ENCODE results near the gene PERP.
"Not testable (repeated sequence)": the region's sequence is repeated elsewhere in the genome, so short reads cannot be mapped to it uniquely, and the experiment has no call there.

Gene PERP

GRCh38 chr6:138107078-138107751, at the start of gene PERP:
PERP (minus strand) TSS chr6:138107419; CDS start chr6:138107340, 79 bp downstream.
- DNase-seq = peak; percentile 52

GRCh38 chr6:138155443-138155842, 48.2 kb upstream of the PERP start:
- DNase-seq = no peak

- DNase-seq = no peak
Observed at GRCh38 chr6:138146544-138146943, 39.3 kb upstream of the PERP start.

- DNase-seq = no peak
Observed at GRCh38 chr6:138145402-138145801, 38.2 kb upstream of the PERP start.

GRCh38 chr6:138142806-138143205, 35.6 kb upstream of the PERP start:
- DNase-seq = no peak

- no peak for DNase-seq
Observed at GRCh38 chr6:138129190-138129589, 22.0 kb upstream of the PERP start.

- DNase-seq = no peak
Observed at GRCh38 chr6:138128096-138128495, 20.9 kb upstream of the PERP start.

GRCh38 chr6:138124096-138124495, 16.9 kb upstream of the PERP start:
- no peak for DNase-seq

GRCh38 chr6:138119976-138120375, 12.8 kb upstream of the PERP start:
- no peak for DNase-seq

GRCh38 chr6:138119229-138119628, 12.0 kb upstream of the PERP start:
- DNase-seq = not testable (repeated sequence)

- no peak for DNase-seq
Observed at GRCh38 chr6:138117376-138117914, 10.2 kb upstream of the PERP start.

GRCh38 chr6:138116661-138116999, 9.4 kb upstream of the PERP start:
- DNase-seq = no peak

GRCh38 chr6:138115877-138116660, 8.8 kb upstream of the PERP start:
- peak; percentile 67 for DNase-seq

GRCh38 chr6:138115201-138115600, 8.0 kb upstream of the PERP start:
- DNase-seq = peak; percentile 20

GRCh38 chr6:138113588-138114210, 6.5 kb upstream of the PERP start:
- no peak for DNase-seq

GRCh38 chr6:138110229-138110628, 3.0 kb upstream of the PERP start:
- no peak for DNase-seq

- DNase-seq = peak; percentile 39
Observed at GRCh38 chr6:138109042-138109997, 2.1 kb upstream of the PERP start.

GRCh38 chr6:138107752-138108592, 753 bp upstream of the PERP start:
- DNase-seq = peak; percentile 51

- DNase-seq = no peak
Observed at GRCh38 chr6:138106665-138107077, 548 bp downstream of the PERP start.

- no peak for DNase-seq
Observed at GRCh38 chr6:138105880-138106664, 1.1 kb downstream of the PERP start.

- no peak for DNase-seq
Observed at GRCh38 chr6:138105446-138105845, 1.8 kb downstream of the PERP start.

All from NCI-H1092 treated with DMSO at 0.1 percent for 48 hours (cell line).